RWPE2 (cell line): Measurements from ENCODE around the gene HTR1B.

Experiments
- ATAC-seq: fragments of 200-7000 bp; cut with Tn5 transposase; 3 replicates; pipeline ENCODE4 v1.9.1; 2021; ENCODE audit warnings: low read depth
- DNase-seq: peaks from one replicate; pipeline ENCODE4 v3.0.0-alpha.2; 2020; ENCODE audit warnings: low spot score
- H3K27ac ChIP-seq: fragments of 450-650 bp; 2 replicates; pipeline ENCODE4 v1.5.1; 2017; ENCODE audit warnings: mild to moderate bottlenecking; ENCODE audit not compliant: poor library complexity, severe bottlenecking
- H3K27me3 ChIP-seq: fragments of 250-450 bp; sonication (Bioruptor Pico); 2 replicates; pipeline ENCODE4 v1.5.1; 2021; ENCODE audit warnings: mild to moderate bottlenecking, moderate library complexity; ENCODE audit not compliant: insufficient read depth, poor library complexity, severe bottlenecking
- H3K36me3 ChIP-seq: fragments of 250-450 bp; sonication (Bioruptor Pico); 2 replicates; pipeline ENCODE4 v1.5.1; 2020; ENCODE audit warnings: low read depth, mild to moderate bottlenecking, moderate library complexity
- H3K4me1 ChIP-seq: fragments of 250-450 bp; sonication (Bioruptor Pico); 2 replicates; pipeline ENCODE4 v1.5.1; 2021; ENCODE audit warnings: mild to moderate bottlenecking, moderate library complexity; ENCODE audit not compliant: insufficient read depth, poor library complexity, severe bottlenecking
- H3K4me3 ChIP-seq: fragments of 250-450 bp; sonication (Bioruptor Pico); 2 replicates; pipeline ENCODE4 v1.5.1; 2021; ENCODE audit warnings: mild to moderate bottlenecking, moderate library complexity; ENCODE audit not compliant: severe bottlenecking
- H3K9me3 ChIP-seq: fragments of 250-450 bp; sonication (Bioruptor Pico); 2 replicates; pipeline ENCODE4 v1.5.1; 2021; ENCODE audit warnings: mild to moderate bottlenecking, moderate library complexity; ENCODE audit not compliant: severe bottlenecking
- CTCF ChIP-seq: fragments of 450-650 bp; IDR thresholded peaks from one replicate; pipeline ENCODE4 v1.5.1; 2017; ENCODE audit warnings: mild to moderate bottlenecking, moderate library complexity; ENCODE audit not compliant: poor library complexity, severe bottlenecking

Gene HTR1B

GRCh38 chr6:77424761-77425160 lies 38.5 kb downstream of the HTR1B start:
- no peaks in the 10 kb centered on the region for H3K27me3 ChIP-seq
- DNase-seq: no peak
- H3K4me1 ChIP-seq: no peaks in the 10 kb centered on the region
- TF ChIP-seq CTCF: no peak
- no peak overlapping the region for H3K27ac ChIP-seq
- ATAC-seq: no peak
- no peaks in the 10 kb centered on the region for H3K36me3 ChIP-seq
- peaks cover 3% of the 10 kb centered on the region for H3K9me3 ChIP-seq
- H3K4me3 ChIP-seq: no peak overlapping the region

GRCh38 chr6:77416839-77417238 lies 46.5 kb downstream of the HTR1B start:
- Histone ChIP-seq H3K36me3 (no peaks in the 10 kb centered on the region), H3K27ac (no peak overlapping the region), H3K4me3 (no peak overlapping the region), H3K27me3 (no peaks in the 10 kb centered on the region), H3K9me3 (no peaks in the 10 kb centered on the region), H3K4me1 (no peaks in the 10 kb centered on the region)
- ATAC-seq: no peak
- no peak for DNase-seq
- no peak for TF ChIP-seq CTCF

- H3K27me3 ChIP-seq: no peaks in the 10 kb centered on the region
- no peaks in the 10 kb centered on the region for H3K9me3 ChIP-seq
- no peak overlapping the region for H3K4me3 ChIP-seq
- H3K36me3 ChIP-seq: no peaks in the 10 kb centered on the region
- no peak for ATAC-seq
- H3K27ac ChIP-seq: no peak overlapping the region
- H3K4me1 ChIP-seq: no peaks in the 10 kb centered on the region
- no peak for DNase-seq
- no peak for TF ChIP-seq CTCF
These were observed 47.6 kb downstream of the HTR1B start for GRCh38 chr6:77415706-77416105.
